Subcutaneous abdominal adipose tissue (tissue), 5 donors: ENCODE results near the gene ZNF70.

Experiments used
- H3K27ac ChIP-seq: one replicate; pipeline ENCODE4 v1.7.0; 2013; ENCODE audit warnings: low read depth, mild to moderate bottlenecking, inconsistent platforms, low read length, moderate library complexity
- H3K27me3 ChIP-seq, 5 donors: one replicate each; pipeline ENCODE4 v1.7.0; 2013; ENCODE audit warnings: low read length in 5 of 5, inconsistent platforms in 1 of 5; ENCODE audit not compliant: control insufficient read depth in 5 of 5, insufficient read depth in 4 of 5
- H3K36me3 ChIP-seq, 5 donors: one replicate each; pipeline ENCODE4 v1.7.0; 2013; ENCODE audit warnings: low read length in 5 of 5; ENCODE audit not compliant: control insufficient read depth in 5 of 5, insufficient read depth in 5 of 5
- H3K4me1 ChIP-seq, 5 donors: one replicate each; pipeline ENCODE4 v1.7.0; 2013; ENCODE audit warnings: low read length in 5 of 5, mild to moderate bottlenecking in 3 of 5, moderate library complexity in 1 of 5; ENCODE audit not compliant: control insufficient read depth in 5 of 5, insufficient read depth in 5 of 5
- H3K4me3 ChIP-seq, 5 donors: one replicate each; pipeline ENCODE4 v1.7.0; 2013; ENCODE audit warnings: low read length in 5 of 5, low read depth in 1 of 5
- H3K9ac ChIP-seq, 5 donors: one replicate each; pipeline ENCODE4 v1.7.0; 2013; ENCODE audit warnings: low read length in 5 of 5, mild to moderate bottlenecking in 4 of 5, moderate library complexity in 3 of 5
- H3K9me3 ChIP-seq, 5 donors: one replicate each; pipeline ENCODE4 v1.7.0; 2013; ENCODE audit warnings: low read length in 5 of 5; ENCODE audit not compliant: control insufficient read depth in 5 of 5
- donor health status: healthy.
- donor health status: healthy.
- donor health status: healthy.
- donor health status: healthy.
- donor health status: healthy.

Gene ZNF70

DNA sequence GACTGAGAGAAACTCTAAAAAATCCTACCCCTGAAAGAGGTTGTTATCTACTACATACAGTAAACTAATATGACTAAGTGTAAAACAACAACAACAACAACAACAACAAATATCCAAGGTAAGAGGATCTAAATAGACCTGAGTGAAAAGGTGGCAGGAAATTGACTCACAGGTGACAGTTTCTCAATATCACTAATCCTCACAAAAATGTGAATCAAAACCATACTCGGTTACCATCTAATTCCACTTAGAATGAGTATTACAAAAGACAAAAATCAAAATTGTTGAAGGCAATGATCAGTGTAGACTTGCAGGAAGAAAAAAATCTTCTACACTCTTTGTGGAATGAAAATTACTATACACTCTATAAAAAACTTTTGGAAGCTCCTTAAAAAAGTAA, 42.6 kb downstream of the ZNF70 start:
- no peaks in the 10 kb centered on the region for H3K9me3 ChIP-seq
- H3K27me3 ChIP-seq = no peaks in the 10 kb centered on the region
- no peaks in the 10 kb centered on the region for H3K4me1 ChIP-seq
- H3K9ac ChIP-seq = no peak overlapping the region
- H3K27ac ChIP-seq = no peak overlapping the region
- H3K36me3 ChIP-seq = peaks cover 52 to 96% (median 87%) of the 10 kb centered on the region in 5 donors
- no peak overlapping the region for H3K4me3 ChIP-seq

DNA sequence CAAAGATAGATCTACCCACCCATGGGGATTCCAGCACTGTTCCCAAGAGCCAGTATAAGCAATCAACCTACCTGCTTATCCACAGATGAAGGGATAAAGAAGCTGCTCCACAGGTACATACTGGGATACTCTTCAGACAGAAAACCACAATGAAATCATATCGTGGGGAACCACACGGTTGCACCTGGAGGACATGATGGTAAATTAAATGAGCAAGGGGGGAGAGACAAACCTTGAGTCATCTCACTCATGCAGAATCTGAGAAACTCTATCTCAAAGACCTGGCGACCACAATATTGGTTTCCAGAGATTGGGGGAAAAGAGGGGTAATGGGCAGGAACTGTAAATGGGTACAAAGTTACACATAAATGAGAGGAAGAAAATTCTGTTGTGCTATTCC, 45.6 kb downstream of the ZNF70 start:
- Histone ChIP-seq H3K4me3 (no peak overlapping the region), H3K27me3 (no peaks in the 10 kb centered on the region), H3K9ac (no peak overlapping the region), H3K4me1 (no peaks in the 10 kb centered on the region), H3K27ac (no peak overlapping the region), H3K9me3 (no peaks in the 10 kb centered on the region), H3K36me3 (peaks cover 64 to 97% (median 78%) of the 10 kb centered on the region in 5 donors)

DNA sequence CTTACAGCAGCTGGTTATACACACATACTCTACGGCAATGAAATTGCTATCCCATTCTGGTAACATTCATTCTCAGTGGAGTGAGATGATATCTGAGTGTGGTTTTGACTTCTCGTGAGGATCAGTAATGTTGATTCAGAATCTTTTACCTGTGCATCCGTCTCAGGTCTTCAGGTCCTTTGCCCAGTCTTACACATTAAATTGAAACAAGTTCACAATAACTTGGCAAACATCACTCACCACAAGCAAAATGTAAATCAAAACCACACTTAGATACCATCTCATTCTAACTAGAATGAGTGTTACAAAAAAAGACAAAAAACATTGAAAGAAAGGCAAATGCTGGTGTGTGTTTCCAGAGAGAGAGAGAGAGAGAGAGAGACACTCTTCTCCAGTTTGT, 46.1 kb downstream of the ZNF70 start:
- no peaks in the 10 kb centered on the region for H3K4me1 ChIP-seq
- H3K27ac ChIP-seq = no peak overlapping the region
- peaks cover 64 to 97% (median 79%) of the 10 kb centered on the region in 5 donors for H3K36me3 ChIP-seq
- H3K9me3 ChIP-seq = no peaks in the 10 kb centered on the region
- H3K4me3 ChIP-seq = no peak overlapping the region
- H3K9ac ChIP-seq = no peak overlapping the region
- H3K27me3 ChIP-seq = no peaks in the 10 kb centered on the region

DNA sequence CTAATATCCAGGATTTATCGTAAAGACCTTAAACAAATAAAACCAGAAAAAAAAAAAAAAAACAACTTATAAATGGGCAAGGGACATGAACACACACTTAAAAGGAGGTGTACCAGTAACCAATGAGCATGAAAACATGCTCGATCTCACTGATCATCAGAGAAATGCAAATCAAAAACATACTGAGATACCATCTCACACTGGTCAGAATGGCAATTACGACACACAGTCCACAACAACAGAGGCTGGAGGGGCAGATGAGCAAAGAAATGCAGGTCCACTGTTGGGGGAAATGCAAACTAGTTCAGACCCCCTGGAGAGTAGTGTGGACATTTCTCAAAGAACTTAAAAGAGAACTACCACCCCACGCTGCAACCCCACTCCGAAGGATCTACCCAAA, 46.9 kb downstream of the ZNF70 start:
- Histone ChIP-seq H3K9ac (no peak overlapping the region), H3K36me3 (peaks cover 58 to 94% (median 76%) of the 10 kb centered on the region in 5 donors), H3K4me1 (no peaks in the 10 kb centered on the region), H3K9me3 (no peaks in the 10 kb centered on the region), H3K27ac (no peak overlapping the region), H3K4me3 (no peak overlapping the region), H3K27me3 (no peaks in the 10 kb centered on the region)

DNA sequence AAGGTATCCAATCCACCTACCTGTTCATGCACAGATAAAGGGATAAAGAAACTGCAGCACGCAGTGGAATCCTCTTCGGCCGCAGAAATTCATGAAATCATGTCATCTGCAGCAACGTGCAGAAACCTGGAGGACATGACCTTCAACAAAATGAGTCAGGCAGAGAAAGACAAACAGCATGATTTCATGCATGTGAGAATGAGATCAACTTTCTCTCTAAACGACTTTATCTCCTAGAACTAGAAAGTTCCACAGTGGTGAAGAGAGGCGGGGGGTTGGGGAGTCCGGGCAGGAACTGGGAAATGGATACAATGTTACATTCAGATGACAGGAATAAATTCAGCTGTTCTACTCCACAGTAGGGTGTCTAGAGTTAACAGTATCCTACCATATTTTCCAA, 50.2 kb downstream of the ZNF70 start:
- H3K4me1 ChIP-seq = peaks cover 0 to 1% (median 0%) of the 10 kb centered on the region in 5 donors
- H3K36me3 ChIP-seq = peaks cover 38 to 84% (median 55%) of the 10 kb centered on the region in 5 donors
- no peak overlapping the region for H3K9ac ChIP-seq
- H3K9me3 ChIP-seq = no peaks in the 10 kb centered on the region
- H3K27me3 ChIP-seq = no peaks in the 10 kb centered on the region
- H3K4me3 ChIP-seq = no peak overlapping the region
- H3K27ac ChIP-seq = no peak overlapping the region

DNA sequence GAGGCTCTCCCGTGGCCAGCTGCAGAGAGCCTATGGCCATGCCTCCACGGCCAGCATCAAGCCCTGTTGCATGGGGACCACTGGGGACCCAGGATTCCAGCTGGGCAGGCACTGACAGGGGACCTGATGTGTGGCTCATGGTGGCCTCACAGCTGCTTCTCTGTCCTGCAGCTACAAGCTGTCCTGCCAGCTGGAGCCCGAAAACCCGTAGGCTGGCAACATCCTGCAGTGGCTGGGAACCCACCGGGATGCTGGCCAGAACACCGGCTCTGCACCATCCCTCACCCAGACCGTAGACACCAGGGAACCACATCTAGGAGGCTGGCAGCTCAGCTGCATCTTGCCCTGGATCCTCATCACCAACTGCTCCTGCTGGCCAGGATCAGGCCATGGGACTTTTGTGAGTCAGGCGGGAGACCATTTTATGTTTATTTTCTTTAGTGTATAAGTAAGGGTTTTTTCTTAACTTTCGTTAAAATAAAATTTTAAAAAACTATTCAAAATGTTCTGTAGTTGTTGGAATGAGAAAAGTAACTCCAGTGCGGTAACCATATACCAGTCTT, 52.2 kb downstream of the ZNF70 start:
- Histone ChIP-seq H3K36me3 (peaks cover 23 to 84% (median 57%) of the 10 kb centered on the region in 5 donors), H3K27ac (no peak overlapping the region), H3K4me1 (peaks cover 0 to 5% (median 0%) of the 10 kb centered on the region in 5 donors), H3K9me3 (no peaks in the 10 kb centered on the region), H3K27me3 (no peaks in the 10 kb centered on the region), H3K4me3 (no peak overlapping the region), H3K9ac (no peak overlapping the region)

DNA sequence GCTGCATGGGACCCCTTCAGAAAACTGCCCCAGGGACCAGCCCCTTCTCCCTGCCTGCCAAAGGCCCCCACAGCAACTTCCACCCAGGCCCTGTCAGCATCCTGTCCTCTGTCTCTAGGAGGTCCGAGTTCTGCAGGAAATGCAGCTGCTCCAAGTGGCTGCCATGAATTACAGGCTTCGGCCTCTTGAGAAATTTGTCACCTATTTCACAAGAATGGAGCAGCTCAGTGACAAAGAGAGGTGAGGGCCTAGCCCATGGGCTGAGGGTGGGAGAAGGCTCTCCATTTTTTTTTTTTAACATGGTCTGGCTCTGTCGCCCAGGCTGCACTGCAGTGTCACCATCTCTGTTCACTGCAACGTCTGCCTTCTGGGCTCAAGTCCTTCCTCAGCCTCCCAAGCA, 52.8 kb downstream of the ZNF70 start:
- H3K4me3 ChIP-seq = no peak overlapping the region
- H3K9ac ChIP-seq = no peak overlapping the region
- H3K27me3 ChIP-seq = no peaks in the 10 kb centered on the region
- peaks cover 0 to 5% (median 0%) of the 10 kb centered on the region in 5 donors for H3K4me1 ChIP-seq
- no peak overlapping the region for H3K27ac ChIP-seq
- no peaks in the 10 kb centered on the region for H3K9me3 ChIP-seq
- H3K36me3 ChIP-seq = peaks cover 23 to 85% (median 60%) of the 10 kb centered on the region in 5 donors

DNA sequence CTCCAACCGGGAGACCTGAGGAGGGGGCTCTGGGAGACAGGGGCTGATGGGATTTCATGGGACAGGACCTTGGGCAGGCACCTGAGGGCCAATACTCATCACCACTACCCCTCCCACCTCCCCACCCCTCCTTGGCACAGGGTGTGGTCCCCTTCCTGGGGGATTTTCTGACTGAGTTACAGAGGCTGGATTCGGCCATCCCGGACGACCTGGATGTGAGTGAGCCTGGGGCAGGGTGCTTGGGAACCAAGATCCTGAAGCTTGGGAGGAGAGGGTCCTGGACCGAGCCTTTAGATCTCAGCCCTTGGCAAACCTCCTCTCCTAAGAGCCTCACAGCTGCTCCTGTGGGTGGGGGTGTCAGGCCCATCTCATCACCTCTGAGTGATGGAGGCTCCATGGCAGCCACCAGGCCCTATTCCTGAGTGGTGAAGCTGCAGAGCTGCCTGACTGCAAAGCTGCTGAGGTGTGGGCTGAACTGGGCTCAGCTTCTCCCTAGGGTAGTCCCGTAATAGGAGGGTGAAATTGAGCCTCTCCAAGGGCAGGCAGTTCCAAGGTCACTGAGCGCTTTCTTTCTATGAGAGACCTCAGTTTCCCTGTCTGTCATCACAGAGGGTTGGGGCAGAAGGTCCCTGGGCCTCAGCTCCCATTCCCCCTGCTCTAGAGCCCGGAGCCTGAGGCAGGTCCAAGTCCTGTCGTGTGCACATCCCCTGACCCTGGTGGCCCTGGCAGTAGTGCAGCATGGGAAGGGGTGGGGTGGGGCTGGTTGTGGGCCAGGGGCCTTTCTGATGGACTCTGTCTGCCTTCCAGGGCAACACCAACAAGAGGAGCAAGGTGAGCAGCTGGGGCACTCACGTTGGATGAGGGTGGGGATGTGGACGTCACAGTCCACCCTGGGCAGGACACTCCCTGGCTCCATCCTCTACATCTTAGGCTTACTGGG, 53.6 kb downstream of the ZNF70 start:
- Histone ChIP-seq H3K4me1 (peaks cover 0 to 5% (median 0%) of the 10 kb centered on the region in 5 donors), H3K36me3 (peaks cover 23 to 86% (median 63%) of the 10 kb centered on the region in 5 donors), H3K27me3 (no peaks in the 10 kb centered on the region), H3K4me3 (no peak overlapping the region), H3K9ac (no peak overlapping the region), H3K27ac (no peak overlapping the region), H3K9me3 (no peaks in the 10 kb centered on the region)

DNA sequence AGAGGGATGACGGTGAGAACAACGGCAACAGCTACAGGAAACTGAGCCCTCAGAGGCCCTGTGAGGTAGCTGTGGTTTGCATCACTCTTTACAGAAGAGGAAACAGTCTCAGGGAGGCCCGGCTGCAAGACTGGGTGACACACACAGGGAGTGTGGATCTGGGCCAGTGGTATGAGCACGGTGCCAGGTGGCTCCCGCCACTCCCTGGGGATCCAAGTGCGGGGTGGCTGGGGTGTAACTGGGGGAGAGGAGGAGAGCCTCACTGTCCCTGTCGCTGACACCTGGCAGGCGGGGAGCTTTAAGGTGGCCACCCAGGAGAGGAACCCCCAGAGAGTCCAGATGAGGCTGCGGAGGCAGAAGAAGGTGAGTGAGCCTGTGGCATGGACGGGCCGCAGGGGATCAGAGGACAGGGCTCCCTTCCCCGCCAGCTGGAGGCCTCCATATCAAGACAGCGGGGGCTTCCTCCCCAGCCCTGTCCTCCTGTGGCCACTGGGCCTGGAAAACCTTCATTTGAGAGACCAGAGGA, 54.5 kb downstream of the ZNF70 start:
- Histone ChIP-seq H3K27me3 (no peaks in the 10 kb centered on the region), H3K27ac (no peak overlapping the region), H3K36me3 (peaks cover 16 to 82% (median 58%) of the 10 kb centered on the region in 5 donors), H3K9ac (no peak overlapping the region), H3K4me1 (peaks cover 0 to 5% (median 0%) of the 10 kb centered on the region in 5 donors), H3K9me3 (no peaks in the 10 kb centered on the region), H3K4me3 (no peak overlapping the region)
